DND-41 (cell line): Measurements from ENCODE around the gene GYS2.

Experiments used
- ATAC-seq: fragments of 200-7000 bp; cut with Tn5 transposase; 3 replicates; pipeline ENCODE4 v1.9.1; 2021; ENCODE audit warnings: low read depth; ENCODE audit not compliant: insufficient read depth
- DNase-seq: peaks from one replicate; pipeline ENCODE4 v3.0.0-alpha.2; 2020
- H2AFZ ChIP-seq: 2 replicates; pipeline ENCODE4 v1.6.0; 2012; ENCODE audit warnings: low read depth, low read length
- H3K27ac ChIP-seq: 2 replicates; pipeline ENCODE4 v1.5.1; 2012; ENCODE audit warnings: low read length, inconsistent platforms
- H3K27me3 ChIP-seq: fragments of 200-600 bp; sonication (generic); 2 replicates; pipeline ENCODE4 v1.6.0; 2012; ENCODE audit warnings: low read length, mild to moderate bottlenecking, inconsistent platforms; ENCODE audit not compliant: insufficient read depth, poor library complexity
- H3K36me3 ChIP-seq: 2 replicates; pipeline ENCODE4 v1.5.1; 2012; ENCODE audit warnings: low read length, inconsistent platforms; ENCODE audit not compliant: insufficient read depth
- H3K4me1 ChIP-seq: 2 replicates; pipeline ENCODE4 v1.5.1; 2012; ENCODE audit warnings: mild to moderate bottlenecking, low read length; ENCODE audit not compliant: insufficient read depth
- H3K4me2 ChIP-seq: 2 replicates; pipeline ENCODE4 v1.6.0; 2012; ENCODE audit warnings: mild to moderate bottlenecking, moderate library complexity, low read length, inconsistent platforms; ENCODE audit not compliant: insufficient read depth
- H3K4me3 ChIP-seq, 2 experiments: fragments of 200-600 bp in 1 of 2; shearing (Covaris generic) in 1 of 2; 2 replicates each; pipeline ENCODE4 v1.5.1; 2012 to 2016; ENCODE audit warnings: inconsistent platforms in 2 of 2, low read length in 2 of 2, mild to moderate bottlenecking in 2 of 2, low read depth in 1 of 2, moderate library complexity in 1 of 2
- H3K79me2 ChIP-seq: 2 replicates; pipeline ENCODE4 v1.6.0; 2012; ENCODE audit warnings: low read length, inconsistent platforms; ENCODE audit not compliant: insufficient read depth
- H3K9ac ChIP-seq: 2 replicates; pipeline ENCODE4 v1.6.0; 2012; ENCODE audit warnings: low read depth, mild to moderate bottlenecking, inconsistent platforms, low read length, moderate library complexity
- H3K9me3 ChIP-seq: 2 replicates; pipeline ENCODE4 v1.5.1; 2012; ENCODE audit warnings: low read length, moderate library complexity, mild to moderate bottlenecking, inconsistent platforms; ENCODE audit not compliant: insufficient read depth, severe bottlenecking
- H4K20me1 ChIP-seq: 2 replicates; pipeline ENCODE4 v1.6.0; 2012; ENCODE audit warnings: low read length; ENCODE audit not compliant: insufficient read depth
- CTCF ChIP-seq: IDR thresholded peaks from 2 replicates; pipeline ENCODE4 v1.5.1; 2012; ENCODE audit warnings: borderline replicate concordance, low read length, moderate library complexity, mild to moderate bottlenecking; ENCODE audit not compliant: poor library complexity, severe bottlenecking; ENCODE audit errors: extremely low read depth
- EZH2 ChIP-seq: IDR thresholded peaks from 3 replicates; pipeline ENCODE4 v1.6.1; 2012; ENCODE audit warnings: borderline replicate concordance, low read depth, mild to moderate bottlenecking, moderate library complexity, low read length, inconsistent platforms; ENCODE audit not compliant: severe bottlenecking

GYS2 gene

GRCh38 chr12:21561158-21561557 is 43.5 kb downstream of the GYS2 start:
- no peak for TF ChIP-seq EZH2
- TF ChIP-seq CTCF: no peak
- no peak overlapping the region for H3K9ac ChIP-seq
- H2AFZ ChIP-seq: no peak overlapping the region
- ATAC-seq: no peak
- no peak overlapping the region for H3K4me3 ChIP-seq
- no peaks in the 10 kb centered on the region for H3K27me3 ChIP-seq
- no peaks in the 10 kb centered on the region for H3K4me1 ChIP-seq
- no peaks in the 10 kb centered on the region for H3K79me2 ChIP-seq
- no peak overlapping the region for H3K4me2 ChIP-seq
- no peak overlapping the region for H3K27ac ChIP-seq
- H4K20me1 ChIP-seq: no peaks in the 10 kb centered on the region
- no peaks in the 10 kb centered on the region for H3K9me3 ChIP-seq
- no peaks in the 10 kb centered on the region for H3K36me3 ChIP-seq
- DNase-seq: no peak

GRCh38 chr12:21559855-21560569 is 44.6 kb downstream of the GYS2 start:
- DNase-seq (no peak), ATAC-seq (no peak)
- no peaks in the 10 kb centered on the region for H3K27me3 ChIP-seq
- no peak overlapping the region for H3K9ac ChIP-seq
- H3K4me3 ChIP-seq: no peak overlapping the region
- H3K27ac ChIP-seq: no peak overlapping the region
- no peak overlapping the region for H2AFZ ChIP-seq
- no peak overlapping the region for H3K4me2 ChIP-seq
- no peaks in the 10 kb centered on the region for H3K9me3 ChIP-seq
- TF ChIP-seq CTCF: no peak
- TF ChIP-seq EZH2: no peak
- no peaks in the 10 kb centered on the region for H3K36me3 ChIP-seq
- no peaks in the 10 kb centered on the region for H3K79me2 ChIP-seq
- no peaks in the 10 kb centered on the region for H4K20me1 ChIP-seq
- no peaks in the 10 kb centered on the region for H3K4me1 ChIP-seq

GRCh38 chr12:21558100-21558679 is 46.5 kb downstream of the GYS2 start:
- Histone ChIP-seq H3K4me3 (no peak overlapping the region), H3K4me1 (no peaks in the 10 kb centered on the region), H3K27me3 (no peaks in the 10 kb centered on the region), H3K36me3 (no peaks in the 10 kb centered on the region), H2AFZ (no peak overlapping the region), H3K79me2 (no peaks in the 10 kb centered on the region), H4K20me1 (no peaks in the 10 kb centered on the region), H3K9me3 (no peaks in the 10 kb centered on the region), H3K4me2 (no peak overlapping the region), H3K9ac (no peak overlapping the region), H3K27ac (no peak overlapping the region)
- ATAC-seq (no peak), DNase-seq (no peak)
- TF ChIP-seq EZH2 (no peak), CTCF (no peak)
